Ramos (cell line): ENCODE results near the gene TNNT3.
"Not testable (repeated sequence)": the region's sequence is repeated elsewhere in the genome, so short reads cannot be mapped to it uniquely, and the experiment has no call there.

Experiments used
- in situ Hi-C: fragments of 300-500 bp; cut with MboI; formaldehyde crosslinking; loops from one replicate; pipeline ENCODE4 v1.14.3; 2022; ENCODE audit warnings: low sequenced_read_pairs; ENCODE audit not compliant: unreplicated experiment

Gene TNNT3

DNA sequence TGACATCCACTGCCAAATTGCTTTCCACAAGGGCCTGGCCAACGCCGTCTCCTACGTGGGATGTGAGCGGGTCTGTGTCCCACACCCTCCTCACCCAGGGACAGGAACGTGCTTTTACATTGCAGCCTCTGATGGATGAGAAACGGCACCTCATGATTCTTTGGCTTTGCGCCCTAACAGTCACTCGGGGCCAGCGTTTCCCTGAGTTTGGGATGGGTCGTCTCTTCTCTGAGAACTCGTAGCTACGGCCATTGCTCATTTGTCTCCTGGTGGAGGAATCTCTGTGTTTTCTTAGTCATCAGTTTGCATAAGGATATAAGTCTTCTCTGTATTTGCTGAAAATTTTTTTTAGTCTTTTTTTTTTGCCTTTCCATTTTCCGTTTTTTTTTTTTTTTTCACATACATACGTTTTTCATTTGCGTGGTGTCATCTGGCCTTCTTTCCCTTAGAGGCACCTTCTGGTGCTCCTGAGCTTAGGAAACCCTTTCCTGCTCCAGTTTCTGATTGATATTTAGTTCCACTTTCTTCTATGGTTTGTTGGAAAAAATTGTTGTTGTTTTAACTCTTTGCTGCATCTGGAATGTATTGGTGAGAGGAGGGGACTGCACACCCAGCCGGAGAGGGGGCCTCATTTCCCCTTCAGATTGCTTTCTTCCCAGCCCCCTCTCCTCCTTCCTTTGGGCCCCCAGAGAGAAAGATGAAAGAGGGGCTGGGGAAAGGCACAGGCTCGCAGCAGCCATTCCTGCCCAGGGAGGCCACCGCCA, 12.0 kb downstream of the TNNT3 start:
- in situ Hi-C loops: no loop called here

DNA sequence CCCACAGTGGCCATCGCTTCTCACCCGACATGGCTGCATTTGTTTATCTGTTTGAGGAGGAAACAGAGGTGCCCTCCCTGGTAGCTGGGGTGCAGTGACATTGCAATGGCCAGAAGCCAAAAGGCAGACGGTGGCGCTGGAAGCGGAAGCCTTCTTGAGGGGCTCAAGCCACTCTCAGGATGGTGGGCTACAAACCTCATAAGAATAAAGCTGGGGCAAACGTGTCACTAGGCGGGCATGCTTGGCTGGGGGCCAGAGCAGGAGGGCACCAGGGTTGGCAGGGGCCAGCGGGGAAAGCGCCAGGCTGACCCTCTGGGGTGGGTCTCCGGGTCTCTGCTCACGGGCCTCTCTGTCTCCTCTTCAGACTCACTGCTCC, 12.6 kb downstream of the TNNT3 start:
- in situ Hi-C loops: no loop called here

DNA sequence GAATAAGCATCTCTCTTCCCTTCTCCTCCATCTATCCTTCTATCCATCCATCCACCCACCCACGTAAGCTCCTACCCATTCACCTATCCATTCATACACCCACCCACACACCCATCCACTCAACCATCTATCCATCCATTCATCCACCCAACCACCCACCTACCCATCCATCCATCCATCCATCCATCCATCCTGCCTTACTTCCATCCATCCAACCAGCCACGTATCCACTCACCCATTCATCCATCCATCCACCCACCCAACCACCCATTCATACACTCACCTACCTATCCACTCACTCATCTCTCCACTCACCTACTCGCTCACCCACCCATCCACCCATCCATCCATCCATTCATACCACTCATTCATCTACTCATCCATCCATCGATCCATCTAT, 13.2 kb downstream of the TNNT3 start:
- in situ Hi-C loops: no loop called here

DNA sequence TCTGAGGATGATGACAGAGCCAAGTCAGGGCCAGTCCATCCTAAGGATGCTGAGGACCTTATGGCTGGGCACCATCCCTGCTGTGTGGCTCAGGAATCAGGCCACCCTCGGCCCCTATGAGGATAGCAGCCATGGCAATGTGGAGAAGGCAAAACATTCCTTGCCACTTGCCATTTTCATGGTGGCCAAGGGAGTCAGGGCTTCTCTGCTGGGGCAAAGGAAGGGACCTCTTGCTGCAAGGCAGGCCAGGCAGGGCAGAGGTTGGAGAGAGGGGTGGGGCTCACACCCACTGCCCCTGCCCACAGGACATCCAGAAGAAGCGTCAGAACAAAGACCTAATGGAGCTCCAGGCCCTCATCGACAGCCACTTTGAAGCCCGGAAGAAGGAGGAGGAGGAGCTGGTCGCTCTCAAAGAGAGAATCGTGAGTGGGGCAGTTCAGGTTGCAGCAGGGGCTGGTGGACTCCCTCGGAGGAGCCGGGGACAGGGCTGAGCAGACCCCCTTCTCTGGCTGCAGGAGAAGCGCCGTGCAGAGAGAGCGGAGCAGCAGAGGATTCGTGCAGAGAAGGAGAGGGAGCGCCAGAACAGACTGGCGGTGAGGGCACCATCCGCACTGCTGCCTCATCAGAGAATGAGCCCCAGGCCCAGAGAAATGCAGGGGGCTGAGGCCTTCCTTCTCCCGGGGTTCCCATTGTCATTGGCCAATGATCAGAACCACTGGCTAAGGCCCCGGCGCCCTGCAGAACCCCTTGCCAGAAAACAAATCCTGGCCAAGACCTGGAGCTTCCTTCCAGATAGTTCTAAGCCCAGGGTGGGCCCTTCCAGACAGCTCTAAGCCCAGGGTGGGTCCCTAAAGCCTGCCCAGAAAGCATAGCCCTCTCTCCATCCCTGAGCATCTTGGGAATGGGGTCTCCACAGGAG, 14.2 kb downstream of the TNNT3 start:
- in situ Hi-C loops: no loop called here

DNA sequence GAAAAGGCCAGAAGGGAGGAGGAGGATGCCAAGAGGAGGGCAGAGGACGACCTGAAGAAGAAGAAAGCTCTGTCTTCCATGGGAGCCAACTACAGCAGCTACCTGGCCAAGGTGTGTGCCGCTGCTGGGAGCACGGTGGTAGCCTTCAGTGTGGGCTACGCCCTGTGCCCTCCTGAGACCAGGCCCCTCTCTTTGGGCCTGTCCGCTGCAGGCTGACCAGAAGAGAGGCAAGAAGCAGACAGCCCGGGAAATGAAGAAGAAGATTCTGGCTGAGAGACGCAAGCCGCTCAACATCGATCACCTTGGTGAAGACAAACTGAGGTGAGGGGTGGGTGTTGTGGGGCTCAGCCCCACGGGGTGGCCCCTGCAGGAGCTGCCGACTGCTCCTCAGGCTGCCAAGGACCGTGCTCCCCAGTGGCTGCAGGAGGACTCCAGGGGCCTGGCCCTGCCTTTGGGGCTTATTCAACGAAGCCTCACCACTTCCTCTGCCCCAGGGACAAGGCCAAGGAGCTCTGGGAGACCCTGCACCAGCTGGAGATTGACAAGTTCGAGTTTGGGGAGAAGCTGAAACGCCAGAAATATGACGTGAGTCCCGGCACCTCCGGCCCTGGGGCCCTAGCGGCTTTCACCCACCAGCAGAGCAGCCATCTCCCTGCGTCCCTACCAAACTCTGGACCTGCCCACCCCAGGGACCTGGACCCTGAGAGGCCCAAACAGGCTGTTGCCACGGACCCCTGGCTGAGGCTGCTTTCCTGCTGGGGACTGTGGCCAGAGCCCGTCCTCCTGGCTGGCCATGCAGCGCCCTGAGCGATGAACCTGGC, 15.0 kb downstream of the TNNT3 start:
- in situ Hi-C loops: no loop called here

DNA sequence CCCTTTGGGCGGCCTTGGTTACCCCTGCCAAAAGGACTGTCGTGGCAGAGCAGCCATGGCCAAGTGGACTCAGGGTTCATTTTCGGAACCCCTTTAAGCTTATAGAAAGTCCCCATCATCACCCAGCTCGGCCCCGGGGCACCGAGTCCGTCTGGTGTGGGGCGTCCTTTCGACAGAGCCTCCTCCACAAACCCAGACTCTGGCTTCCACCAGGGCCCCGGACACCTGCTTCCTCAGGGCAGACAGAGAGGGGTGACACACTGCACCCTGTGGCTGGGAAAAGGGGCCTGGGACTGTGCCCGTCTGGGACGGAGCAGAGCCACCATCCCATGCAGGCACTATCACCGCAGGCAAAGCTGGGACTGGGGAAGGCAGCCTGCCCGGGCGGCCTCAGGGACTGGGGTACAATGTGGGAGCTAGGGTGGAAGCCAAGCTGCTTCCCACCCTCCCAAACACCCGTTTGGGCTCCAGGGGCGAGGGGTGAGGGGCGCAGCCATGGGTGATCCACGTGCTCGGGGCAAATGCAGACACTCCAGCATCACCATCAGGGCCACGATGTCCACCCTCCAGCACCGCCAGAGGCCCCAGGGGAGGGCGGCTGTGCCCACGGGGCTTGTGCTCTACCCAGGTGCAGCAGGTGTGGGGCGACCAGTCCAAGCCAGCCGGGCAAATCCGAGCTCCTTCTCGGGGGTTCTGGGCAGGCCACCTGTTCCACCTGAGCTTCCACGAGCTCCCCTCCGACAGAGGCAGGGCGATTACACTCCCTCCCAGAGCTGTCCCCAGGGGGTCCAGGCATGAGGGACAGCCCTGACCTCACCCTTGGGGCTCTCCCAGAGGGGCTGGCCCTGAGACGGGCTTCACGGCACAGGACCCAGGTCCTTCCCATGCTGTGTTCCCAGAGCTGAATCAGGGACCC, 15.9 kb downstream of the TNNT3 start:
- in situ Hi-C loops: no loop called here

DNA sequence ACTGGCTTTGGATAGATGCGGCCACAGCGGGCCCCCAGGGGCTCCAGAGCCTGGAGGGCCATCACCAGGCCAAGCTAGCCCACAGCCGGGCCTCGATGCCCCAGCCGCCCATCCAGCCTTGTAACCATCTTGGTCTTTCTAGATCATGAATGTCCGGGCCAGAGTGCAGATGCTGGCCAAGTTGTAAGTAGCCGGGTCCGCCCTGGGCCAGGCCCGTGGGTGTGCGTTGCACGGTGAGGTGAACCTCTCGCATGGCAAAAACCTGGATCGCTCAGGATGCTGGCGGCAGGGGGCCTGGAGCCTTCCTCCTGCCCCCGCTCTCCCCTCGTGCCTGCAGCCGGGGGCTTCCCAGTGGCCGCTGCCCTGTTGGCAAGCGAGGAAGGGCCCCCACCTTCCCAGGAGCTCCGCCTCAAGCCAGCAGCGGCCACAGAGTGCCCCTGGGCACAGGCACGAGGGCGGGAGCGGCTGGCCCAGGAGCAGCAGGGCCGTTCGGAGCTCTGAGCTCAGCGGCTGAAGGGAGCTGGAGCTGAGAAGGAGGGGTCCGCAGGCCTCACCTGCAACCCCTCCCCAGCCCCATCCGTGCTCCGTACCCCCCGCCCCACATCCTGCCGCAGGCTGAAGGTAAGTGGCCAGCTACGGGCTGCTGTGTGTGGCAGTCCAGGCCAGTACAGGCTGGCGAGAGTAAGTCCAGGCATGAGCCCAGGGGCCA, 16.7 kb downstream of the TNNT3 start:
- in situ Hi-C loops: no loop called here

DNA sequence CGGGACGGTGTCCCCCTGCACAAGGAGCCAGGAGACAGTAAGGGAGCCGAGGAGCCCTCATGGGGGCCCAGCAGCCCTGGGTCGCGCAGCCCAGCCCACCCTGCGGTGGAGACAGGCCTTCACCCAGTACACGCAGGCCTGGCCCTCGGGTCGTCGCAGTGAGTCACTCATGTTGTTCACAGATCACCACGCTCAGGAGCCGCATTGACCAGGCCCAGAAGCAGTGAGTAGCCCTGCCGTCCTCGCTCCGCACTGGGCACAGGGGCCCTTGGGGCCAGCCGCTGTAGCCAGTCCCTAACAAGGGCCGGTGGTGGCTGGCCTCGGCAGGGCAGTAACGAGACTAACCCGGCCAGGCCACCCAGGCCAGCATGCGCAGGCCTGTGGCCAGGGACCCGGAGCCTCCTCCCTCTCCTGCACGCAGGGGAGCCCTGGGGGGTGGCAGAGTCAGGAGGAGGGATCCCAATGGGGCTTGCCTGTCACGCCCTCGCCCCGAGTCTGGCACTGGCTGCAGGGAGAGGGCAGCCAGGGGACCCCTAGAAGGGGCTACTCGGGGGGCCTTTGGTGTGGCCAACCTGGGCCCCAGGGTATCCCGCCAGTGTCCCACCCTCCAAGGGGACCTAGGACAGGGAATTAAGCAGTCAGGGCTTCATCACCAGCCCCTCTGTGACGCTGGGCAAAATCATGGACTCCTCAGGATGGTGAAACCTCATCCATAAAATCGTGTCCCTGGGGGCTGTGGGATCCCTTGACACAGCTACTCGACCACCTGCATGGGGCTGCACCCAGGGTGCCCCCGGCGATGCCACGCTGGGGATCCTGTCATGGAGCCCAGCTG, 17.5 kb downstream of the TNNT3 start:
- in situ Hi-C loops: no loop called here

DNA sequence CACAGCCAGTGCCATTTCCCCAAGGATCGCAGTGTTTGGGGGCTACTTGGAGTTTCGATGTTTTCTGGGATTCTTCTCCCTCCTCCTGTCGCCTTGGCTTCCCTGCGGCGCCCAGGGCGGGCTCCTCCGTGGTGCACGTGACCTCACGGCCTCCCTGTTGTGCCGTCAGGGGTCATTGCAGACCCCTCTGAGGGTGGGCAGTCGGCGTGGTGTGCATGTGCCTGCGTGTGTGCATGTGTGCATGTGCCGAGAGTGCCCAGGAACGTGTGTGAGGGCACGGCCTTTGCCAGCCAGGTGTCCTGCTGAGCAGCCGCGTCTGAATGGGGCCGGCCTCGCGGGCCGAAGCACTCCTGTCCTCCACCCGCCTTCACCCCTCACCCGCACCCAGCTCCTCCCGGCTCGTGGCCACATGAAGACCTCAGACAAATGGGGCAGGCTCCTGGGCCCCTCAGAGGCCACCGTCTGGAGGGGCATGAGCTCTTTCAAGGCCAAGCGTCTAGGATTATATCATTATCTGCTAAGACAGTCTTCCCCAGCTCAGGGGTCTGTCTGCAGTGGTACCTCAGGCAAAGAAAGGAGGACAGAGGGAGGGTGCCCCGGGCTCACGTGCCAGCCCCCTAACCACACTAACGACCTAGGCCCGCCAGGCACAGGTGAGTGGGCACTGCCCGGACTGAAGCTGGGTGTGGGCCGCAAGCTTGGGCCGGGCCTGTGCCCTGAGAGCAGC, 18.3 kb downstream of the TNNT3 start:
- in situ Hi-C loops: no loop called here

DNA sequence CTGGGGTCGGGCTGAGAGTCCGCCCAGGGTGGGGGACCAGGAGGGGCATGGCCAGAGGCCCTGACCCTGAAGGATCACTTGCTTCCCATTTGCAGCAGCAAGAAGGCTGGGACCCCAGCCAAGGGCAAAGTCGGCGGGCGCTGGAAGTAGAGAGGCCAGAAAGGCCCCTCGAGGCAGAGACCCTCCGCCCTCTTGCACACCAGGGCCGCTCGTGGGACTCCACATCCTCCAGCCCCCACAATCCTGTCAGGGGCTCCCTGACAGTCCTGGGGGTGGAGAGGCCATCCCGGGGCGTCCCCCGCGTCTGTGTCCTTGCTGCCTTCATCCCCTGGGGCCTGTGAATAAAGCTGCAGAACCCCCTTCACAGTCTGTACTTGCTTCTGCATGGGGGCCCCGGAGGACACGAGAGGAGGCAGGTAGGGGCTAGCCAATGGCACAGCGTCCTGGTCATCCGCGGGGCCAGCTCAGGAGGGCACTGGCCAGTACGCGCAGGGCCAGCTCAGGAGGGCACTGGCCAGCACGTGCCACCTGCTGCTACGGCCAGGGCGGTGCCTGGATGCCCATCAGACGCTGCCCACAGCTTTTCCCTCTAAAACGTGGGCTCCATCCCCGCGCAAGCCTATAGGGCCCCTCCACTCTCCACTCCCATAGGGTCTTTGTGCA, 19.0 kb downstream of the TNNT3 start:
- in situ Hi-C loops: no loop called here

DNA sequence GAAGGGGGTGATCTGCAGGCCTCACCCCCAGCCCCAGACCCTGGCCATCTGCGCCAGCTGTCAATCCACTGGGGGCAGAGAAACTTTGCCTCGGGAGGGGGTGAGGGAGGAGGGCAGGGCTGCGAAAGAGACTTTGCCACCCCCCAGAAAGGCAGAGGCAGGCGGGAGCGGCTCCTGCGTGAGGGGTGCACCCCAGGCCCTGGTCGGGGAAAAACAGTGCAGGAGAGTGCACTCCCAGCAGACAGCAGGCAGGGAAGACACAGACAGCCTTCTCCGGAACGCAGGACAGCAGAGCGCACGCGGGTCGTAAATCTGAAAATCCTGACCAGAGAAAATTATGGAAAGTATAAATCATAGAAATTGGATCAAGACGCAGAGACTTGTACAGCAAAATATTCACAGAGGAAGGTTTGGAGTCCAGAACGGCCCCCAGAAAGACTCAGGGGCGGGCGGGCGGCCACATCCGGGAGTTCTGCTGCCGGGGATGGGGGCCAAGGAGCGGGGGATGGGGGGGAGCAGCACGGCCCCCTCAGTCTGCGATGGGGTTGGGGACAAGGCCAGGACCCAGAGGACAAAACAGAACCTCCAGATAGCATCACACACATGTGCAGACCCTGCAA, 19.6 kb downstream of the TNNT3 start:
- in situ Hi-C loops: no loop called here

DNA sequence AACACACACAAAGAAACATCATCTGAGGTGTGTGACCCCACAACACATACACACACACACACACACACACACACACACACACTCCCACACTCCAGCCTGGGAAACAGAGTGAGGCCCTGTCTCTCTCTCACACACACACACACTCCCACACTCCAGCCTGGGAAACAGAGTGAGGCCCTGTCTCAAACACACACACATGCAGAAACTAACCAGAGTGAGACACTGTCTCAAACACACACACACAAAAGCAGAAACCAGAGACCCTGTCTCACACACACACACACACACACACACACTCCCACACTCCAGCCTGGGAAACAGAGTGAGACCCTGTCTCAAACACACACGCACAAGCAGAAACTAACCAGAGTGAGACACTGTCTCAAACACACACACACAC, 20.3 kb downstream of the TNNT3 start:
- in situ Hi-C loops: not testable (repeated sequence)

DNA sequence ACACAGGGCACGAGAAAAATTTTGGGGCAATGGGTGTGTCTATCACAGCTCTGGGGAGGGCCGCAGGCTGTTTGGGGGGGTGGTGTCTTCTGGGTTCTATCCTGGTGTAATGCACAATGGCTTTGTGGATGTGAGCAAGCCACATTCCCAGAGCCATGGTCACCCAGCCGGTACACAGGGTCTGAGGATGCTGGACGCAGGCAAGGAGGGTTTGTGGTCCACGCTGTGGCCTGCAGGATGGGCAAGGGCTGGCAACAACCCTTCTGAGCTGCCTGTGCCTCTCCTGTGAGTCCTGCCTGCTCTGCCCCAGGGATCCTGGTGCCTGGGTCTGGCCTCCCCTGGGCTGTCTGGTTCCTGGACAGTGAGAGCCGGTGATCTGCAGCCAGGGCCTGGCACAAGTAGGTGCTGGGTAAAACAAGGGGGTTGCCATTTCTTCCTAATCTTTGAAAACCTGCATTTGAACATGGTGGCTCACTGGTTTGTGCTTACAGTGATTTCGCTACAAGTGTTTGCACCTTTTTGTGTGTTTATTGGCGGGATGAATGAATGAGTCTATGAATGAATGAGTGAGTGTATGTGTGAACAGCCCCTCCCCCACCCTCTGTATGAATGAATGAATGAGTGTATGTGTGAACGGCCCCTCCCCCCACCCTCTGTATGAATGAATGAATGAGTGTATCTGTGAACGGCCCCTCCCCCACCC, 23.2 kb downstream of the TNNT3 start:
- in situ Hi-C loops: no loop called here

DNA sequence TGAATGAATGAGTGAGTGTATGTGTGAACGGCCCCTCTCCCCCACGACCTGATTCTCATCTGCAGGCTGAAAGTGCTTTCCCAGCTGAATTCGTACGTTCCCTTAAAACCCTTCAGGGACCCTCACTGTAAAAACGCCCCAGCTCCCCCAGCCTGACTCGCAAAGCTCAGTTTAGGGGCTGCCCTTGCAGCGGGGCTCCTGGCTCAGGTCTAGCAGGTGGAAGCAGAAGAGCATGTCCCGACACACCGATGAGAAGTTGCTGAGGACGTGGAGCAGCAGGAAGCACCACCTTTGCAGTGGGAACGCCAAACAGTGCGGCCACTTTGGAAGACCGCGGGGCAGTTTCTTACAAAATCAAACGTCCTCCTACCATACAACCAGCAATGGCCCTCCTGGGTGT, 24.1 kb downstream of the TNNT3 start:
- in situ Hi-C loops: no loop called here

DNA sequence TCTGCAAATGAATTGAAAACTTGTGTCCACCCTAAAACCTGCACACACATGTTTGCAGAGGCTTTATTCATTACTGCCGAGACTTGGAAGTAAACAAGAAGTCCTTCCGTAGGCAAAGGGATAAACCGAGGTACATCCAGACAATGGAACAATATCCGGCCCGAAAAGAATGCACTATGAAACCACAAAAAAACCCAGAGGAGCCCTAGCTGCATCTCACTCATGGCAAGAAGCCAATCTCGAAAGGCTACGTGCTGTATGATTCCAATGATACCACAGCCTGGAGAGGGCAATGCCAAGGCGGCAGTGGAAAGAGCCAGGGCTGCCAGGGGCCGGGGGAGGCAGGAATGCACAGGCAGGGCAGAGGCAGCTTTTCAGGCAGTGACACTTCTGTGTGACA, 24.5 kb downstream of the TNNT3 start:
- in situ Hi-C loops: no loop called here

DNA sequence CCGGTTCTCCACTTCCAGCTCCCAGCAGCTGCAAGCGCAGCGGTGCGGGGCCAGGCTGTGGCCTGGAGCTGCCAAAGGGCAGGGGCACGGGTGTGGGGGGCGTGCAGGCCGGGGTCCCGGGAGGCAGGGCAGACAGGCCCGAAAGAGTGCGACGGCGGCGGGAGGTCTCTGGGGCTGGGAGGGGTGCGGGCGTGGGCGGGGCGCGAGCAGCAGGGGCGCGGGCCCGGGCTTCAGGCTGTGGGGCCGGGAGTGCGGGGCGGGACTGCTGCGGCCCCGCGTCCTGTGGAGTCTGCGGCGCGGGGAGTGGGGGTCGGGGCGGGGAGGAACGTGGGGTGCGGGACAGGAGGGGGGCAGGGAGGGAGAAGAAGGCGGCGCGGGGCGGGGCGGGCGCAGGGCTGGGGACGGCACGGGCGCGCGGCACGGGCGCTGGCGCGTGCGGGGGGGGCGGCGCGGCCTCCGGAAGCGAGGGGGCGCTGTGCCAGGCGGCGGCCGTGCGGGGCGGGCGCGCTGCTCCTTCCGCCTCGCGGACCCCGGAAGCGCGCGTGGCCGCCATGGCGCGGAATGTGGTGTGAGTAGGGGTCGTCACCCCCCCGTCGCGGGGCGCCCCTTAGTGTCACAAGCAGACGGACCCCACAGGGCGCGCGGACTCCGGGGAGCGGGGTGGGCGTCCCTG, 27.4 kb downstream of the TNNT3 start, which contains the start of gene MRPL23:
Gene MRPL23, plus strand, starts transcription at position 521 of the 673 bp plus-strand sequence. Its CDS starts 31 bp downstream, at position 552.
- in situ Hi-C loops: no loop called here
